Testis (tissue), 2 donors: Measurements from ENCODE around the gene PXDC1.

Source experiments
- POLR2A ChIP-seq: fragments of 450-650 bp; IDR thresholded peaks from one replicate; pipeline ENCODE4 v1.6.1; 2017; ENCODE audit warnings: antibody characterized with exemption, mild to moderate bottlenecking, moderate library complexity
- TF ChIP-seq, protein P1 (sequence below), 3 experiments: fragments of 450-650 bp in 2 of 3; fragments of 200-600 bp in 1 of 3; sonication (generic) in 1 of 3; IDR thresholded peaks; one replicate each; pipeline ENCODE4 v1.5.1; 2016 to 2019; ENCODE audit warnings: antibody characterized with exemption in 3 of 3, mild to moderate bottlenecking in 2 of 3, moderate library complexity in 1 of 3

DNA sequence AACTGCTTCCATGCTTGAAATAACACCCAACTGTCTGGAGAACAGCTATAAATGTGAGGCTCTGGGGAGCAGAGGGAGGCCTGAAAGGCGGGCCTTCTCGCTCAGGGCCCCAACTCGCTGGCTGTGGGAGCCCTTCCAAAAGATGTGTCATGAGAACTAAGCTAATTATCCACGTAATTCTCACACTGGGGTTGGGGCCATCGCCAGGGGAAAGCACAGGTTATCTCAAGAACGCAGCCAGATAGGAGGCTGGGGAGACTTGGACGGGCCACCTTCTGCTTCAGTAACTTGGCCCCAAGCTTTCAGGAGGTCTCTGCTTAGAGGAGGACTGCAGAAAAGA is 1.6 kb downstream of the PXDC1 start:
- no peak for TF ChIP-seq POLR2A
- TF ChIP-seq, protein P1, sequence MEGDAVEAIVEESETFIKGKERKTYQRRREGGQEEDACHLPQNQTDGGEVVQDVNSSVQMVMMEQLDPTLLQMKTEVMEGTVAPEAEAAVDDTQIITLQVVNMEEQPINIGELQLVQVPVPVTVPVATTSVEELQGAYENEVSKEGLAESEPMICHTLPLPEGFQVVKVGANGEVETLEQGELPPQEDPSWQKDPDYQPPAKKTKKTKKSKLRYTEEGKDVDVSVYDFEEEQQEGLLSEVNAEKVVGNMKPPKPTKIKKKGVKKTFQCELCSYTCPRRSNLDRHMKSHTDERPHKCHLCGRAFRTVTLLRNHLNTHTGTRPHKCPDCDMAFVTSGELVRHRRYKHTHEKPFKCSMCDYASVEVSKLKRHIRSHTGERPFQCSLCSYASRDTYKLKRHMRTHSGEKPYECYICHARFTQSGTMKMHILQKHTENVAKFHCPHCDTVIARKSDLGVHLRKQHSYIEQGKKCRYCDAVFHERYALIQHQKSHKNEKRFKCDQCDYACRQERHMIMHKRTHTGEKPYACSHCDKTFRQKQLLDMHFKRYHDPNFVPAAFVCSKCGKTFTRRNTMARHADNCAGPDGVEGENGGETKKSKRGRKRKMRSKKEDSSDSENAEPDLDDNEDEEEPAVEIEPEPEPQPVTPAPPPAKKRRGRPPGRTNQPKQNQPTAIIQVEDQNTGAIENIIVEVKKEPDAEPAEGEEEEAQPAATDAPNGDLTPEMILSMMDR (IDR thresholded peaks at IDR 0.05), result no peak
